HFFc6 (cell line): ENCODE data around the gene ZFP90. TPM values are rescaled to one million over a fixed set of nuclear protein-coding genes. Genes with fewer than 3 reads are reported as not detected.
"Not testable (repeated sequence)": the region's sequence is repeated elsewhere in the genome, so short reads cannot be mapped to it uniquely, and the experiment has no call there.

Experiments used
- DNase-seq: peaks from one replicate; pipeline ENCODE4 v3.0.0-alpha.2; 2018
- H3K27ac Mint-ChIP-seq: 2 replicates; pipeline ENCODE4 v1.8.0; 2020; ENCODE audit warnings: mild to moderate bottlenecking, mixed read lengths
- H3K27me3 Mint-ChIP-seq: 2 replicates; pipeline ENCODE4 v1.8.0; 2021; ENCODE audit warnings: mild to moderate bottlenecking, moderate library complexity, mixed read lengths; ENCODE audit not compliant: insufficient read depth
- H3K36me3 Mint-ChIP-seq: 2 replicates; pipeline ENCODE4 v1.8.0; 2021; ENCODE audit warnings: low read depth, mixed read lengths
- H3K4me1 Mint-ChIP-seq: 2 replicates; pipeline ENCODE4 v1.8.0; 2020; ENCODE audit warnings: low read depth, mixed read lengths
- H3K4me3 Mint-ChIP-seq: 2 replicates; pipeline ENCODE4 v1.8.0; 2020; ENCODE audit warnings: mild to moderate bottlenecking, moderate library complexity, mixed read lengths
- H3K9me3 Mint-ChIP-seq: 2 replicates; pipeline ENCODE4 v1.8.0; 2020; ENCODE audit warnings: mild to moderate bottlenecking, mixed read lengths
- total RNA-seq, 6 experiments: library from RNA; stranded (reverse); fragmentation: NEBNext Ultra II Directional; extraction: Animal tissue kit (Norgen Biotek cat#: 25700); gene quantifications; 2 replicates in 1 of 6; 3 replicates in 5 of 6; pipeline ENCODE4 v1.2.3, GENCODE V29; 2021
- TF ChIP-seq, protein P1 (sequence below): fragments of 200-600 bp; sonication (generic); IDR thresholded peaks from 2 replicates; pipeline ENCODE4 v1.5.0; 2021; ENCODE audit warnings: antibody characterized with exemption, mild to moderate bottlenecking

ZFP90 gene
- total RNA-seq, 6 experiments from 2014 or later: 13.3 to 17.0 (median 13.9) TPM

DNA sequence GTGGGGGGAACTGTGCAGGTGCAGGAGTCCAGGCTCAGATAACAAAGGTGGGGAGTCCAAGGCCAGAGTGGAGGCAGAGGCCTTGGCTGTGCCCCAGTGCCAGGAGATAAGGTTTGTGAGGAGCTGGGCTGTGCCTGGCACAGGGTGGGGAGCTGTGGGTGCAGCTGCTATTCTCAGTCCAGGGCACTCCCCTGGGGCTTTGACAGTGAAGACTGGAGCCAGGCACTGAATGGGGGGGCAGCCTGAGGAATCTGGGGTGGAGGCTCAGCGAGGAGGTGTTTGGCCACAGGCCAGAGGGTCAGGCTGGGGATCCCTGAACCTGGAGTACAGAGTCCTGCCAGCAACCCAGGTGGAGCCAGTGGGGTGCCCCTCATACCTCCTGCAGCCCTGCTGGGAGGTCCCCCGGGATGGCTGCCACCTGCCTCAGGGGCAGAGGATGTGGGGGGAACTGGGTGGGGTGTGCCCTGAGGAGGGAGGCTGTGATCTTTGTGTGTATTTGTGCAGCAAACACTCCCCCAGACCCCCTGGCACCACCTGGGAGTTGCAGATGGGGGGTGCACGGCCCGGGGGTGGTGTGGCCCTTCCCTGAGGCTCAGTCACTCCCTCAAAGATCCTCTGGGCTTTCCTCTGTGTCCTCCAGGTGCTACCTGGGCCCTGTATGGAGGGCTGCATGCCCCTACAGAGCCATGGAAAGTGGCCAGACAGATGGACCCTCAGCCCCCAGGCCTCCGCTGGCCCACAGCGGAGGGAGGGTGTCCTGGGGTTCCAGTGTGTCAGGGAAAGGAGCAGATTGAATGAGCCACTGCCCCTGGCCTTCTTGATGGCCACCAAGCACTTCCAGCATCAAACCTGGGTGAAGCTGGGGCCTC lies 46.3 kb upstream of the ZFP90 start:
- DNase-seq: no peak
- H3K9me3 Mint-ChIP-seq: peaks cover 11% of the 10 kb centered on the region
- H3K36me3 Mint-ChIP-seq: peaks cover 12% of the 10 kb centered on the region; the same call in 1 of the 2 replicates
- H3K4me3 Mint-ChIP-seq: no peak overlapping the region
- TF ChIP-seq, protein P1, sequence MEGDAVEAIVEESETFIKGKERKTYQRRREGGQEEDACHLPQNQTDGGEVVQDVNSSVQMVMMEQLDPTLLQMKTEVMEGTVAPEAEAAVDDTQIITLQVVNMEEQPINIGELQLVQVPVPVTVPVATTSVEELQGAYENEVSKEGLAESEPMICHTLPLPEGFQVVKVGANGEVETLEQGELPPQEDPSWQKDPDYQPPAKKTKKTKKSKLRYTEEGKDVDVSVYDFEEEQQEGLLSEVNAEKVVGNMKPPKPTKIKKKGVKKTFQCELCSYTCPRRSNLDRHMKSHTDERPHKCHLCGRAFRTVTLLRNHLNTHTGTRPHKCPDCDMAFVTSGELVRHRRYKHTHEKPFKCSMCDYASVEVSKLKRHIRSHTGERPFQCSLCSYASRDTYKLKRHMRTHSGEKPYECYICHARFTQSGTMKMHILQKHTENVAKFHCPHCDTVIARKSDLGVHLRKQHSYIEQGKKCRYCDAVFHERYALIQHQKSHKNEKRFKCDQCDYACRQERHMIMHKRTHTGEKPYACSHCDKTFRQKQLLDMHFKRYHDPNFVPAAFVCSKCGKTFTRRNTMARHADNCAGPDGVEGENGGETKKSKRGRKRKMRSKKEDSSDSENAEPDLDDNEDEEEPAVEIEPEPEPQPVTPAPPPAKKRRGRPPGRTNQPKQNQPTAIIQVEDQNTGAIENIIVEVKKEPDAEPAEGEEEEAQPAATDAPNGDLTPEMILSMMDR: no peak
- H3K4me1 Mint-ChIP-seq: peaks cover 27% of the 10 kb centered on the region
- H3K27me3 Mint-ChIP-seq: peaks cover 11% of the 10 kb centered on the region
- no peak overlapping the region for H3K27ac Mint-ChIP-seq

DNA sequence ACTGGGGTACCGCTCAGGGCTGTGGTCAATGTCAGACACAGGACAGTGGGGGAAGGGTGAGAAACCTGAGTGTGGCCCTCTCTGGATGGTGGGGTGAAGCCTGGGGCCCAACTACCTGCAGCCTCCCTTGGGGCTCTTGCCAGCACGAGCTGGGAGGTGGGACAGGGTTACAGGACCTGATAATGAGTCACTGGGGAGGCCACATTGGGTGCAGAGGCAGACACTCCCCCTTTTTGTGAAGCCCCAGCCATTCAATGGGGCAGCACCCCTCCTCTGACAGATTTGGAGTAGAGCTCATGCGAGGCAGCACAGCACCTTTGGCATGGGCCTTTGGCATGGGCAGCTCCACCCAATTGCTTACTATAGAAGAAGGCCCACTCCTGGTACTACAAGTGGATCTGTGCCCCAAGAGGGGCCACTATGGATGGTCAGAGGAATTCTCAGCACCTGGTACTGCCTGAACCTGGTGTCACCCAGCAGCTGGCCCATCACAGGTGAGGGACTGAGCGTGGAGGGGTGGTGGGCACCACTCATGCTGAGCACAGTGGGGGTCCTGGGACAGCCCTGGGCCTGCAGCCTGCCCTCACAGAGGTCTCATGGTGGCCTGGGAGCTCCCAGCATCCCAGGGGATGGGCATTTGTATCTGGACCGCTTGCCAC lies 45.5 kb upstream of the ZFP90 start:
- H3K9me3 Mint-ChIP-seq: peaks cover 11% of the 10 kb centered on the region
- no peak overlapping the region for H3K4me3 Mint-ChIP-seq
- H3K4me1 Mint-ChIP-seq: peaks cover 27% of the 10 kb centered on the region
- H3K27ac Mint-ChIP-seq: no peak overlapping the region
- DNase-seq: no peak
- H3K27me3 Mint-ChIP-seq: peaks cover 7% of the 10 kb centered on the region
- peaks cover 12% of the 10 kb centered on the region; the same call in 1 of the 2 replicates for H3K36me3 Mint-ChIP-seq
- TF ChIP-seq, protein P1: no peak

DNA sequence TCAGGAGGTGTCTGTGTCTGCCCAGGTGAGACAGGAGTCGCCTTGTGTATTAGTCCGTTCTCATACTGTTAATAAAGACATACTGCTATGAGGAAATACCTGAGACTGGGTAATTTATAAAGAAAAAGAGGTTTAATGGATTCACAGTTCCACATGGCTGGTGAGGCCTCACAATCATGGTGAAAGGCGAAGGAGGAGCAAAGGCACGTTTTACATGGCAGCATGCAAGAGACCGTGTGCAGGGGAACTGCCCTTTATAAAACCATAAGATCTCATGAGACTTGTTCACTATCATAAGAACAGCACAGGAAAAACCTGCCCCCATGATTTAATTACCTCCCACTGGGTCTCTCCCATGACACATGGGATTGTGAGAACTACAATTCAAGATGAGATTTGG lies 44.8 kb upstream of the ZFP90 start:
- not testable (repeated sequence) for DNase-seq, H3K27ac Mint-ChIP-seq, H3K4me3 Mint-ChIP-seq, H3K27me3 Mint-ChIP-seq
- Mint-ChIP-seq H3K9me3 (peaks cover 11% of the 10 kb centered on the region), H3K36me3 (peaks cover 12% of the 10 kb centered on the region; the same call in 1 of the 2 replicates), H3K4me1 (peaks cover 32% of the 10 kb centered on the region)

GRCh38 chr16:68496689-68497088 lies 42.4 kb upstream of the ZFP90 start:
- TF ChIP-seq, protein P1: no peak
- Mint-ChIP-seq H3K9me3 (peaks cover 11% of the 10 kb centered on the region), H3K27me3 (peaks cover 14% of the 10 kb centered on the region), H3K27ac (no peak overlapping the region), H3K36me3 (peaks cover 12% of the 10 kb centered on the region; the same call in 1 of the 2 replicates), H3K4me1 (peaks cover 21% of the 10 kb centered on the region), H3K4me3 (no peak overlapping the region)
- no peak for DNase-seq

DNA sequence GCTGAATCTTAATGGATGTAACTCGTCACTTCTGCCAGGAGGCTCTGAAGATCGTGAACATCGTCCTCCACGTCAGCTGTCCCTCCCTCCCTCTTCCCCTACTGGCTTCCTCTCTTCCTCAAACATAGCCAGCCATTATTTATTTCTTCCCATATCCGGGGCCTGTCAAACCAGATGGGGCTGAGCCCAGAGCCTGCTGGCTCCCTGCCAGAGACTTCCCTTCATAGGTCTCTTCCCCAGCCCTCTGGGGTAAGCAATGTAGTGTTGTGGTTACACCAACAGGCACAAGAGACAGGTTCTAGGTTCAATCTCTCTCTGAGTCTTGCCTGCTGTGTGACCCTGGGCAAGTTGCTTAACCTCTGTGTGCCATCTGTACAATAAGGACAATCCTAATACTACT lies 40.1 kb upstream of the ZFP90 start:
- no peak overlapping the region for H3K4me3 Mint-ChIP-seq
- H3K27me3 Mint-ChIP-seq: peaks cover 16% of the 10 kb centered on the region
- TF ChIP-seq, protein P1: no peak
- no peak overlapping the region for H3K27ac Mint-ChIP-seq
- H3K36me3 Mint-ChIP-seq: peaks cover 11% of the 10 kb centered on the region; the same call in 1 of the 2 replicates
- DNase-seq: no peak
- H3K4me1 Mint-ChIP-seq: peaks cover 28% of the 10 kb centered on the region
- H3K9me3 Mint-ChIP-seq: peaks cover 10% of the 10 kb centered on the region

- H3K27me3 Mint-ChIP-seq: peaks cover 13% of the 10 kb centered on the region
- H3K9me3 Mint-ChIP-seq: no peaks in the 10 kb centered on the region
- no peak overlapping the region for H3K27ac Mint-ChIP-seq
- H3K36me3 Mint-ChIP-seq: no peaks in the 10 kb centered on the region
- DNase-seq: peak; percentile 81
- H3K4me1 Mint-ChIP-seq: peaks cover 33% of the 10 kb centered on the region
- TF ChIP-seq, protein P1: no peak
- no peak overlapping the region for H3K4me3 Mint-ChIP-seq
Observed at GRCh38 chr16:68503334-68503733, 35.8 kb upstream of the ZFP90 start.
